Measurements from ENCODE around the gene PSMD11.

- TF ChIP-seq CTCF (IDR thresholded peaks at IDR 0.05) = no peak
- no peak for TF ChIP-seq POLR2A (IDR thresholded peaks at IDR 0.05)
- TF ChIP-seq POLR2AphosphoS5 (IDR thresholded peaks at IDR 0.05) = no peak
Observed at GRCh38 chr17:32445971-32446370, 1.7 kb downstream of the PSMD11 start.
